HG02759 (cell line): ENCODE results near the gene TCF4.

Source experiments
- ATAC-seq: cut with Tn5 transposase; IDR thresholded peaks from one replicate; pipeline ENCODE4 v1.9.1; 2021; ENCODE audit warnings: mild to moderate bottlenecking, moderate library complexity; ENCODE audit not compliant: unreplicated experiment

Gene TCF4

GRCh38 chr18:55547705-55548056 lies 40.3 kb downstream of the TCF4 start:
- no peak for ATAC-seq

GRCh38 chr18:55546851-55547704 lies 40.9 kb downstream of the TCF4 start:
- no peak for ATAC-seq

GRCh38 chr18:55544014-55544413 lies 44.0 kb downstream of the TCF4 start:
- no peak for ATAC-seq

- ATAC-seq, result no peak
Measured at GRCh38 chr18:55543130-55543704, 44.8 kb downstream of the TCF4 start.

GRCh38 chr18:55541571-55541970 lies 46.4 kb downstream of the TCF4 start:
- ATAC-seq, result no peak

- ATAC-seq, result no peak
Measured at GRCh38 chr18:55539240-55539639, 48.8 kb downstream of the TCF4 start.

- no peak for ATAC-seq
Measured at GRCh38 chr18:55534996-55535395, 53.0 kb downstream of the TCF4 start.

- ATAC-seq, result no peak
Measured at GRCh38 chr18:55534547-55534946, 53.4 kb downstream of the TCF4 start.

GRCh38 chr18:55530166-55530565 lies 57.8 kb downstream of the TCF4 start:
- ATAC-seq, result no peak

- ATAC-seq, result no peak
Measured at GRCh38 chr18:55529581-55529980, 58.4 kb downstream of the TCF4 start.

GRCh38 chr18:55525845-55526244 lies 62.1 kb downstream of the TCF4 start:
- ATAC-seq, result no peak

GRCh38 chr18:55524353-55525073 lies 63.5 kb downstream of the TCF4 start:
- no peak for ATAC-seq

GRCh38 chr18:55523001-55523400 lies 65.0 kb downstream of the TCF4 start:
- no peak for ATAC-seq

- ATAC-seq, result peak; percentile 72
Measured at GRCh38 chr18:55522011-55522410, 66.0 kb downstream of the TCF4 start.

- no peak for ATAC-seq
Measured at GRCh38 chr18:55517055-55517454, 70.9 kb downstream of the TCF4 start.

GRCh38 chr18:55515941-55516710 lies 71.9 kb downstream of the TCF4 start:
- no peak for ATAC-seq

- no peak for ATAC-seq
Measured at GRCh38 chr18:55515214-55515613, 72.8 kb downstream of the TCF4 start.

GRCh38 chr18:55513161-55513560 lies 74.8 kb downstream of the TCF4 start:
- no peak for ATAC-seq

- no peak for ATAC-seq
Measured at GRCh38 chr18:55511277-55511676, 76.7 kb downstream of the TCF4 start.

GRCh38 chr18:55510809-55511208 lies 77.2 kb downstream of the TCF4 start:
- no peak for ATAC-seq

- peak; percentile 89 for ATAC-seq
Measured at GRCh38 chr18:55509631-55510324, 78.2 kb downstream of the TCF4 start.
